H1 (cell line): ENCODE results near the gene FAT1. TPM values are rescaled to one million over a fixed set of nuclear protein-coding genes. Genes with fewer than 3 reads are reported as not detected.

ENCODE experiments used
- CTCF ChIA-PET: fragments of 300-600 bp; sonication (Branson Sonifier 250); formaldehyde crosslinking; loops from one replicate; lab custom pipeline; 2021; ENCODE audit not compliant: partially characterized antibody; lab: Charles Lee
- POLR2A ChIA-PET: fragments of 300-600 bp; sonication (Branson Sonifier 250); formaldehyde crosslinking; loops from one replicate; lab custom pipeline; 2021; ENCODE audit warnings: inconsistent platforms; ENCODE audit not compliant: partially characterized antibody; lab: Charles Lee
- DNase-seq, 2 experiments: peaks; one replicate each; pipeline versions ENCODE4 v3.0.0 to v3.0.0-alpha.2; 2010 to 2022; ENCODE audit warnings: low spot score in 2 of 2, low read depth in 1 of 2, mixed read lengths in 1 of 2
- FAIRE-seq: peaks from 2 replicates; lab custom pipeline; 2011; peaks lifted over from hg19 to GRCh38; lab: Jason Lieb, UNC
- H2AFZ ChIP-seq: 2 replicates; pipeline ENCODE4 v1.8.1; 2012; ENCODE audit warnings: low read length, inconsistent platforms
- H2AK5ac ChIP-seq: 2 replicates; pipeline ENCODE4 v1.6.1; 2013; ENCODE audit warnings: low read depth, low read length
- H2BK120ac ChIP-seq: replicated peaks from 2 replicates; pipeline ENCODE3; 2013; ENCODE audit warnings: low read depth, low read length, inconsistent platforms
- H2BK12ac ChIP-seq: 2 replicates; pipeline ENCODE4 v1.6.1; 2013; ENCODE audit warnings: low read depth, low read length
- H2BK15ac ChIP-seq: 2 replicates; pipeline ENCODE4 v1.6.1; 2013; ENCODE audit warnings: low read length
- H2BK20ac ChIP-seq: 2 replicates; pipeline ENCODE4 v1.6.1; 2013; ENCODE audit warnings: low read length
- H2BK5ac ChIP-seq: 2 replicates; pipeline ENCODE4 v1.6.1; 2013; ENCODE audit warnings: low read depth, low read length
- H3K14ac ChIP-seq: 2 replicates; pipeline ENCODE4 v1.6.1; 2013; ENCODE audit warnings: inconsistent platforms; ENCODE audit not compliant: insufficient read length
- H3K18ac ChIP-seq: 2 replicates; pipeline ENCODE4 v1.6.1; 2013; ENCODE audit warnings: low read length; ENCODE audit errors: extremely low read depth
- H3K23ac ChIP-seq: 2 replicates; pipeline ENCODE4 v1.6.1; 2013; ENCODE audit warnings: inconsistent platforms; ENCODE audit not compliant: insufficient read length
- H3K23me2 ChIP-seq: 2 replicates; pipeline ENCODE4 v1.6.1; 2013; ENCODE audit warnings: low read depth, low read length
- H3K27ac ChIP-seq: 2 replicates; pipeline ENCODE4 v1.6.1; 2011; ENCODE audit warnings: low read depth, low read length, inconsistent platforms
- H3K27me3 ChIP-seq, 4 experiments: replicated peaks in 1 of 4; 1 replicate in 1 of 4; 2 replicates in 3 of 4; pipeline versions ENCODE4 v1.6.1 to v1.8.1; 2011 to 2013; ENCODE audit warnings: low read length in 3 of 4, mild to moderate bottlenecking in 3 of 4, inconsistent platforms in 2 of 4, mixed read lengths in 2 of 4, moderate library complexity in 1 of 4; ENCODE audit not compliant: control insufficient read depth in 3 of 4, insufficient read depth in 3 of 4; ENCODE audit errors: extremely low read depth in 1 of 4
- H3K36me3 ChIP-seq, 4 experiments: 2 replicates each; pipeline versions ENCODE4 v1.6.1 to v1.8.1; 2011 to 2013; ENCODE audit warnings: mild to moderate bottlenecking in 4 of 4, low read length in 3 of 4, moderate library complexity in 2 of 4, control low read depth in 1 of 4, inconsistent platforms in 1 of 4; ENCODE audit not compliant: insufficient read depth in 4 of 4, control insufficient read depth in 2 of 4
- H3K4ac ChIP-seq: replicated peaks from 2 replicates; pipeline ENCODE3; 2013; ENCODE audit warnings: low read length, low read depth, mixed read lengths, inconsistent platforms; ENCODE audit not compliant: insufficient read length
- H3K4me1 ChIP-seq, 4 experiments: replicated peaks in 1 of 4; 1 replicate in 1 of 4; 2 replicates in 3 of 4; pipeline versions ENCODE4 v1.6.1 to v1.8.1; 2011 to 2013; ENCODE audit warnings: low read length in 3 of 4, inconsistent platforms in 2 of 4, mixed read lengths in 1 of 4; ENCODE audit not compliant: insufficient read depth in 4 of 4, control insufficient read depth in 3 of 4
- H3K4me2 ChIP-seq, 2 experiments: 2 replicates each; pipeline versions ENCODE4 v1.6.1 to v1.8.1; 2011 to 2013; ENCODE audit warnings: low read depth in 2 of 2, low read length in 2 of 2, control low read depth in 1 of 2, inconsistent platforms in 1 of 2, mild to moderate bottlenecking in 1 of 2; ENCODE audit not compliant: insufficient read depth in 1 of 2
- H3K4me3 ChIP-seq, 4 experiments: fragments of 200-600, 300-600 bp in 1 of 4; sonication (generic), shearing (Covaris generic), sonication (Bioruptor Twin) in 1 of 4; 2 replicates each; pipeline versions ENCODE4 v1.5.1 to v1.8.1; 2011 to 2016; ENCODE audit warnings: low read length in 4 of 4, low read depth in 3 of 4, control low read depth in 2 of 4, inconsistent platforms in 2 of 4, mild to moderate bottlenecking in 2 of 4, mixed read lengths in 1 of 4, moderate library complexity in 1 of 4; ENCODE audit not compliant: insufficient read depth in 2 of 4; ENCODE audit errors: extremely low read depth in 1 of 4
- H3K56ac ChIP-seq: replicated peaks from 2 replicates; pipeline ENCODE3; 2013; ENCODE audit warnings: low read depth, mild to moderate bottlenecking, mixed read lengths, low read length, inconsistent platforms; ENCODE audit not compliant: insufficient read length
- H3K79me1 ChIP-seq: 2 replicates; pipeline ENCODE4 v1.6.1; 2013; ENCODE audit warnings: low read depth, low read length, control low read depth
- H3K79me2 ChIP-seq, 2 experiments: 2 replicates each; pipeline versions ENCODE4 v1.6.1 to v1.8.1; 2012 to 2013; ENCODE audit warnings: low read length in 2 of 2, mild to moderate bottlenecking in 2 of 2, inconsistent platforms in 1 of 2; ENCODE audit not compliant: insufficient read depth in 2 of 2, control insufficient read depth in 1 of 2
- H3K9ac ChIP-seq, 4 experiments: replicated peaks in 1 of 4; 1 replicate in 1 of 4; 2 replicates in 3 of 4; pipeline versions ENCODE4 v1.6.1 to v1.8.1; 2011 to 2013; ENCODE audit warnings: low read depth in 3 of 4, low read length in 3 of 4, control low read depth in 2 of 4, mild to moderate bottlenecking in 2 of 4, moderate library complexity in 2 of 4, inconsistent platforms in 1 of 4; ENCODE audit errors: extremely low read depth in 1 of 4
- H3K9me3 ChIP-seq, 2 experiments: 2 replicates each; pipeline versions ENCODE4 v1.6.1 to v1.8.1; 2012 to 2013; ENCODE audit warnings: mild to moderate bottlenecking in 2 of 2, moderate library complexity in 2 of 2, control low read depth in 1 of 2, inconsistent platforms in 1 of 2, low read depth in 1 of 2, low read length in 1 of 2, mixed read lengths in 1 of 2; ENCODE audit not compliant: insufficient read depth in 2 of 2
- H4K20me1 ChIP-seq, 2 experiments: replicated peaks in 1 of 2; 2 replicates each; pipeline versions ENCODE3 to v1.8.1; 2011 to 2013; ENCODE audit warnings: inconsistent platforms in 2 of 2, low read length in 2 of 2, mild to moderate bottlenecking in 1 of 2; ENCODE audit not compliant: insufficient read depth in 2 of 2, control insufficient read depth in 1 of 2
- H4K5ac ChIP-seq: 2 replicates; pipeline ENCODE4 v1.6.1; 2013; ENCODE audit warnings: low read length, low read depth, mixed read lengths, inconsistent platforms; ENCODE audit not compliant: insufficient read length
- H4K8ac ChIP-seq: 2 replicates; pipeline ENCODE4 v1.8.0; 2013; ENCODE audit warnings: mild to moderate bottlenecking, moderate library complexity, low read length, inconsistent platforms; ENCODE audit not compliant: insufficient read depth; ENCODE audit errors: extremely low read depth
- H4K91ac ChIP-seq: replicated peaks from 2 replicates; pipeline ENCODE3; 2013; ENCODE audit warnings: low read length, mixed read lengths, inconsistent platforms; ENCODE audit not compliant: insufficient read length
- BCL11A ChIP-seq, 2 experiments: IDR thresholded peaks; one replicate each; pipeline ENCODE4 v1.6.1; 2011; ENCODE audit warnings: low read depth in 2 of 2, low read length in 2 of 2, mild to moderate bottlenecking in 2 of 2
- CEBPB ChIP-seq: IDR thresholded peaks from 2 replicates; pipeline ENCODE4 v1.6.1; 2012; ENCODE audit warnings: low read depth, low read length
- CTBP2 ChIP-seq: IDR thresholded peaks from 2 replicates; pipeline ENCODE4 v1.7.0; 2011; ENCODE audit warnings: borderline replicate concordance, mild to moderate bottlenecking, moderate library complexity, mixed read lengths, low read length; ENCODE audit not compliant: insufficient read depth, insufficient read length
- FOSL1 ChIP-seq: IDR thresholded peaks from 2 replicates; pipeline ENCODE4 v1.6.1; 2011; ENCODE audit warnings: mild to moderate bottlenecking, low read depth, low read length, moderate library complexity; ENCODE audit not compliant: insufficient read depth
- KDM4A ChIP-seq: IDR thresholded peaks from one replicate; pipeline ENCODE4 v1.7.1; 2012; ENCODE audit warnings: low read depth, mild to moderate bottlenecking, moderate library complexity, low read length, inconsistent platforms; ENCODE audit not compliant: severe bottlenecking
- MAX ChIP-seq: IDR thresholded peaks from 2 replicates; pipeline ENCODE4 v1.6.1; 2012; ENCODE audit warnings: inconsistent platforms
- POLR2A ChIP-seq, 2 experiments: IDR thresholded peaks; 1 replicate in 1 of 2; 2 replicates in 1 of 2; pipeline ENCODE4 v1.6.1; 2011; ENCODE audit warnings: low read depth in 2 of 2, low read length in 2 of 2, mild to moderate bottlenecking in 2 of 2; ENCODE audit errors: control extremely low read depth in 1 of 2
- RBBP5 ChIP-seq: IDR thresholded peaks from 2 replicates; pipeline ENCODE4 v1.7.1; 2012; ENCODE audit warnings: low read depth, mild to moderate bottlenecking, inconsistent platforms, low read length, moderate library complexity, borderline replicate concordance
- RNF2 ChIP-seq: fragments of 200-900, 300-1000 bp; sonication (generic); IDR thresholded peaks from 2 replicates; pipeline ENCODE4 v1.7.1; 2016; ENCODE audit warnings: borderline replicate concordance, low read depth, mild to moderate bottlenecking, antibody characterized with exemption, low read length; ENCODE audit not compliant: poor library complexity, severe bottlenecking; ENCODE audit errors: missing control alignments
- SIN3A ChIP-seq, 2 experiments: IDR thresholded peaks in 1 of 2; conservative IDR thresholded peaks in 1 of 2; 2 replicates each; pipeline ENCODE4 v1.6.1; 2011 to 2012; ENCODE audit warnings: low read length in 2 of 2, improper control_type of control experiment in 1 of 2, low read depth in 1 of 2, mild to moderate bottlenecking in 1 of 2
- SP1 ChIP-seq: IDR thresholded peaks from 2 replicates; pipeline ENCODE4 v1.6.1; 2011; ENCODE audit warnings: low read depth, low read length
- SUZ12 ChIP-seq: fragments of 200-600 bp; sonication (generic); IDR thresholded peaks from 2 replicates; pipeline ENCODE4 v1.6.1; 2012; ENCODE audit warnings: mild to moderate bottlenecking, inconsistent platforms, low read length, moderate library complexity, mixed read lengths
- TBP ChIP-seq: IDR thresholded peaks from 2 replicates; pipeline ENCODE4 v1.6.1; 2011; ENCODE audit warnings: low read depth, low read length, improper control_type of control experiment
- WGBS, 2 experiments: shearing (Covaris generic) in 1 of 2; methylation state at CpG; one replicate each; pipeline versions ENCODE4 v1.1.6 to v1.1.7; 2013 to 2015; ENCODE audit warnings: low lambda C conversion rate in 2 of 2, mixed read lengths in 2 of 2, inconsistent platforms in 1 of 2, low coverage in 1 of 2, missing lambda C conversion rate in 1 of 2; ENCODE audit not compliant: insufficient replicate concordance in 2 of 2, insufficient coverage in 1 of 2, insufficient read length in 1 of 2; ENCODE audit errors: extremely low coverage in 1 of 2, missing lambda C conversion rate in 1 of 2; 5-methylcytosine and 5-hydroxymethylcytosine counted together
- polyA plus RNA-seq, 7 experiments: library from polyadenylated mRNA; depleted of rRNA in 3 of 7; stranded (reverse) in 5 of 7; unstranded in 2 of 7; fragments of >200 nt in 5 of 7; fragments of 200-250 nt in 2 of 7; gene quantifications; 1 replicate in 5 of 7; 2 replicates in 1 of 7; 4 replicates in 1 of 7; pipeline versions ENCODE4 v1.2.1 to v1.2.3, GENCODE V29; 2011 to 2013; ENCODE audit warnings: missing spikeins in 2 of 7, mixed read lengths in 2 of 7
- total RNA-seq: library from RNA; stranded (reverse); fragmentation: NEBNext Ultra II Directional; extraction: Animal tissue kit (Norgen Biotek cat#: 25700); gene quantifications from 2 replicates; pipeline ENCODE4 v1.2.1, GENCODE V29; 2021

The FAT1 gene
- total and polyA plus RNA-seq, 2 of the 8 experiments (the other 6 are each of a cell fraction or from before 2014, with no cell fraction given), result 94.4 to 137 TPM

GRCh38 chr4:186644737-186645261 lies 78.9 kb downstream of the FAT1 start:
- Histone ChIP-seq H3K23me2 (no peaks in the 10 kb centered on the region), H3K27ac (no peak overlapping the region), H3K9me3 (no peaks in the 10 kb centered on the region), H3K56ac (no peak overlapping the region), H4K20me1 (peaks cover 0 to 1% of the 10 kb centered on the region in 2 experiments), H4K8ac (no peak overlapping the region), H3K9ac (no peak overlapping the region), H3K36me3 (peaks cover 0 to 10% (median 0%) of the 10 kb centered on the region in 4 experiments; a peak in 3 of 8 replicates), H3K23ac (no peak overlapping the region), H4K91ac (no peak overlapping the region), H3K4ac (no peak overlapping the region), H2BK12ac (no peak overlapping the region), H2BK120ac (no peak overlapping the region), H3K18ac (no peak overlapping the region), H2BK5ac (no peak overlapping the region), H3K79me2 (peaks cover 0 to 22% of the 10 kb centered on the region in 2 experiments; a peak in 1 of 4 replicates), H4K5ac (no peak overlapping the region), H3K79me1 (peaks cover 8% of the 10 kb centered on the region; the same call in 1 of the 2 replicates), H3K4me1 (peaks cover 0 to 5% (median 1%) of the 10 kb centered on the region in 4 experiments; a peak in 5 of 7 replicates), H2AFZ (no peak overlapping the region), H2BK20ac (no peak overlapping the region), H3K4me3 (no peak overlapping the region), H3K4me2 (no peak overlapping the region), H2AK5ac (no peak overlapping the region), H3K14ac (no peak overlapping the region), H3K27me3 (no peaks in the 10 kb centered on the region), H2BK15ac (no peak overlapping the region)
- FAIRE-seq (no peak), DNase-seq (no peak)
- WGBS, 2 experiments, result 87% methylated on average over 9 of the region's 9 CpGs; no CpG with 5 or more reads in 1 of the 2 experiments
- ChIA-PET CTCF (interaction anchor here (0.9 kb wide), 1 partner anchor 47 kb away, joined by 3 read pairs; no protein-coding TSS in a partner anchor), POLR2A (no interaction called here)
- no peak for TF ChIP-seq MAX
- no peak for TF ChIP-seq CEBPB
- TF ChIP-seq CTBP2, result no peak
- TF ChIP-seq SIN3A (conservative IDR thresholded peaks at IDR 0.05 in 1 of 2, IDR thresholded peaks at IDR 0.05 in 1 of 2; ENCODE audit: low read depth in 1 of 2, low read length in 2 of 2), result no peak
- no peak for TF ChIP-seq POLR2A (IDR thresholded peaks at IDR 0.05; ENCODE audit: control extremely low read depth in 1 of 2, low read depth in 2 of 2, low read length in 2 of 2)
- TF ChIP-seq FOSL1, result no peak
- TF ChIP-seq KDM4A, result no peak
- no peak for TF ChIP-seq TBP
- no peak for TF ChIP-seq SP1
- no peak for TF ChIP-seq BCL11A (IDR thresholded peaks at IDR 0.05; ENCODE audit: low read depth in 2 of 2, low read length in 2 of 2)
- TF ChIP-seq RNF2, result no peak
- no peak for TF ChIP-seq SUZ12
- TF ChIP-seq RBBP5, result no peak
